ENCODE data around the gene DDX21.
A peak's percentile ranks its signal among the peaks of the same experiment; 100 is the strongest.

DNA sequence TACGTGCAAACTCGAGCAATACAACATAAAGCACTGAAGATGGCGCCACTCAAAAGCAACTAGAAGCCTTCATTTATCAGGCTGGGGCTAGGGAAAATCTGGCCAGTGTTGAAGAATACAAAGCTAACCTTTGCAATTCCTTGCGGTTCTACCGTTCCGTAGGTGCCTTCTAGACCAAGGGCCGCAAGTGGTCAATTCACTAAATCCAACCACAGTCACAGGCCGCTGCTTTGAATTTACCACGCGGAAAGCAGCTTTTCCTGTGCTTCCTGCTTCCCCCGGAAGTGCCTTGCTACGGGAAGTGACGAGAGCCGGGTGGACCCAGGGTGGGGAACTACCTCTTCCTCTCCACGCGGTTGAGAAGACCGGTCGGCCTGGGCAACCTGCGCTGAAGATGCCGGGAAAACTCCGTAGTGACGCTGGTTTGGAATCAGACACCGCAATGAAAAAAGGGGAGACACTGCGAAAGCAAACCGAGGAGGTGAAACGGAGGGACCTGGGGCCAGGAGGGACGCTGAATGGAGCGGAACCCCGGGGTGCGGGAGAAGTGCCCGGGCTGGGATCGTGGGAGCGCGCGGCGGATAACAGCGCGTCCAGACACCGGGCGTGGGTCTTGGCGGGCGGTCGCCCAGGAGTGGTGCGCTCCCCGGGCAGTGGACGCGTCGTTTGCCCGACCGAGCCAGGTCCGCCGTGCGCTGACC lies at the start of gene DDX21:
- TF ChIP-seq, protein P1, sequence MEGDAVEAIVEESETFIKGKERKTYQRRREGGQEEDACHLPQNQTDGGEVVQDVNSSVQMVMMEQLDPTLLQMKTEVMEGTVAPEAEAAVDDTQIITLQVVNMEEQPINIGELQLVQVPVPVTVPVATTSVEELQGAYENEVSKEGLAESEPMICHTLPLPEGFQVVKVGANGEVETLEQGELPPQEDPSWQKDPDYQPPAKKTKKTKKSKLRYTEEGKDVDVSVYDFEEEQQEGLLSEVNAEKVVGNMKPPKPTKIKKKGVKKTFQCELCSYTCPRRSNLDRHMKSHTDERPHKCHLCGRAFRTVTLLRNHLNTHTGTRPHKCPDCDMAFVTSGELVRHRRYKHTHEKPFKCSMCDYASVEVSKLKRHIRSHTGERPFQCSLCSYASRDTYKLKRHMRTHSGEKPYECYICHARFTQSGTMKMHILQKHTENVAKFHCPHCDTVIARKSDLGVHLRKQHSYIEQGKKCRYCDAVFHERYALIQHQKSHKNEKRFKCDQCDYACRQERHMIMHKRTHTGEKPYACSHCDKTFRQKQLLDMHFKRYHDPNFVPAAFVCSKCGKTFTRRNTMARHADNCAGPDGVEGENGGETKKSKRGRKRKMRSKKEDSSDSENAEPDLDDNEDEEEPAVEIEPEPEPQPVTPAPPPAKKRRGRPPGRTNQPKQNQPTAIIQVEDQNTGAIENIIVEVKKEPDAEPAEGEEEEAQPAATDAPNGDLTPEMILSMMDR (IDR thresholded peaks at IDR 0.05; ENCODE audit: low read depth, low read length): peak; percentile 72
- no peak for TF ChIP-seq EZH2phosphoT487 (IDR thresholded peaks at IDR 0.05; ENCODE audit: low read depth)

Measured in OCI-LY3 (cell line).